ENCODE data around the gene ARSG. TPM values are rescaled to one million over a fixed set of nuclear protein-coding genes. Genes with fewer than 3 reads are reported as not detected.

Gene ARSG
- total RNA-seq (2022; extraction: Qiagen RNA extraction): 1.2 to 2.0 TPM (median 1.5 TPM) in 5 replicates

DNA sequence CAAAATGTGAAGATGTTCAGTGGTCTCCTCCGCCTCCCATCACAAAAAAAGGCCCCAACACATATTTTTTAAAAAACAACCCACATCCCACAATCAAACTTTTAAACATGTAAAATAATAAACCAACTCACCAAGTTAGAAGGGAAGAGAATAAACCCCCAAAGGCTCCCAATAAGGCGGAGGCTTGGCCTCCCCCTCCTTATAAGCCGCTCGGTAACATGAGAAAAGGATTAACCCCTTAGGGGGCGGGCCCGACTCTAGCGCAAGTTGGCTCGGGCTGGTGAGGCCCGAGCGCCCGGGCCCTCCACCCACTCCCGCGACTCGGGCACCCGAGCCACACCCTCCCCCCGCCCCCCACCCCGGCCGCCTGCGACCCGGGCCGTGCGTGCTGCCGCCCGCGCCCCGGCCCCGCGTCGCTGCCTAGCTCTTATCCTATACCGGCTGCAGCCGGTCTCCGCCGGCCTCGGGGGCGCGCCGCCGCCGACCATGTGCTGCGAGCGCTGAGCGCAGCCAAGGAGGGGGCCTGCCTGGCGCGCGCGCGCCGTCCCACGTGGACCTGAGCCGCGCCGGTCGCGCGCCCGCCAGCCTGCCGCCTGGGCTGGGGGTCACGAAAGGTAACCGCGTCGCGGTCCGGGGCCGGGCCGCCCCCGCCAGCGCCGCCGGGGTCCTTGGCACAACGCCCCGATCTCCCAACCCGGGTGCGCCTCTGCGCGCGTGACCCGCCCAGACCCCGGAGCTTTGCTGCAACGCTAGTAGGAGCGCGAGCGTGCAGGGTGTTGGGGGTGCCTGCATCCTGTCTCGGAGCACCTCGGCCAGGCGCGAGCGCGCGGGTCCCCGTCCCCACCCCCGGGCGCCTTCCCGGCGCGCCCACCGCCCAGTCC is at the start of gene ARSG, which contains the start of gene SLC16A6:
Gene ARSG (plus strand): TSS at position 541 of the 881 bp plus-strand sequence. CDS start 15,999 bp downstream, outside the sequence.
Gene SLC16A6 (minus strand): TSS at position 173 of the 881 bp plus-strand sequence. CDS start 12,807 bp downstream, outside the sequence.

DNA sequence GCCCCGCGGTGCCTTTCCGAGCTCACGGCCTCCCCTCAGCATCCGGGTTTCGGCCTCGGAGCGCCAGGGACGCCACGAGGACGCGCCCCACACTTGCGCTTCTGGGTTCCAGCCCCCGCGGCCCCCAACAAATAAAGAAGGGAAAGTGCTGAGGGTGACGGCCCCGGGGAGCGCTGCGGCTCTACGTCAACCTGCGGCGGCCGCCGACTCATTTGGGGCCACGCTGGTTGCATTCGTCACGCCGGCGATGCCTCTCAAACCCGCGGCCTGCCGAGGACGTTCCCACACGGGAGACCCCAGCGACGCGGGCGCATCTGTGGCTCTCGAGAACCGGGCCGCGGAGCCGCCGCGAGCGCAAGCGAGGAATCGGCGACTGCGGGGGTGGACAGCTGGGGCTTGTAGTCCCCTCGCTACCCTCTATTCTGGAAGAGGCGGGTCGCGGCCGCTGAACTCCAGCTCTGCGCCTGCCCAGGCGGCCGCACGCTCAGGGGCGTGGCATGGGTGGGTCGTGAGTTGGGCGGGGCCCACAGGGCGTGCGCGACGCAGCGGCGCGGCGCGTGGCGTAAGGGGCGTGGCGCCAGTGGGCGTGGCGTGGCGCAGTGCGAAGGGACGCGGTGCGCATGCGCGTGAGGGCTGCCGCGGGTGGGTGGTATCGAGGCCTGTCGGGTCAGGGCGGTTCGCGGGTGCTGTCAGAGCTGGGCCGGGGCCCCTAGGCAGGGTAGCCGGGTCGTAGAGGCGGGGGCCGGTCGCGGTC is 43.7 kb upstream of the ARSG start, which contains the start of gene AMZ2:
Gene AMZ2 (plus strand): TSS at position 599 of the 754 bp plus-strand sequence. CDS start 2,145 bp downstream, outside the sequence.

DNA sequence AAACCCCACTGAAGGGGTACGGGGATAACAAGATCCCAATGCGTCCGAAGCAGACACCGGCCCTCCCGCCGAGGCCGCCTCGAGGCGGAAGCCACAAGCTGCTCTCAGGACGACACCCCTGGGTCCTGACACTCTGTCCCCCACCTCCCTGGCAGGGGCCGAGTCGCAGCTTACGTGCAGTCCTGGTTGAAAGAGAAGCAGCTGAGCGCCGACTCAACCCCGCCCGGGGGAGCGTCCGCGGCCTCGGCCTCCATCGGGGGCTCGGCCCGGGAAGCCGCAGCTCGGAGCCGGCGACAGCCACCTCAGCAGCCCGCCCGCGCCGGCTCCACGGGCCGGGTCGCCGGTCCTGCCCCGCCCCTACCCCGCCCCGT is 165.9 kb downstream of the ARSG start, which contains the start of gene WIPI1:
Gene WIPI1 (minus strand): TSS at position 329 of the 371 bp plus-strand sequence. CDS start 75 bp downstream, at position 254.

Other genes starting within 250 kb of the ARSG start
- gene AMZ2, start 43.5 kb upstream of the ARSG start, total RNA-seq (2022; extraction: Qiagen RNA extraction): 114 to 134 TPM (median 131 TPM) in 5 replicates
- 0.27 to 0.49 TPM (median 0.44 TPM) in 5 replicates for gene SLC16A6, start 368 bp upstream of the ARSG start, total RNA-seq (2022; extraction: Qiagen RNA extraction)
- 9.7 to 13.6 TPM (median 10.6 TPM) in 5 replicates for gene WIPI1, start 166.0 kb downstream of the ARSG start, total RNA-seq (2022; extraction: Qiagen RNA extraction)
- gene PRKAR1A, start 220.9 kb downstream of the ARSG start, total RNA-seq (2022; extraction: Qiagen RNA extraction): 150 to 214 TPM (median 195 TPM) in 5 replicates

Measured in A549 treated with dexamethasone at 1 μM for 4 hours (cell line).